BLaER1 treated with 17β-estradiol and CSF1 and Interleukin-3, amounts not matched to agents 10 nM and 100 nM (cell line): Measurements from ENCODE around the gene ODF4.
"Not testable (repeated sequence)": the region's sequence is repeated elsewhere in the genome, so short reads cannot be mapped to it uniquely, and the experiment has no call there.

ENCODE experiments used
- H3K27ac ChIP-seq, 11 experiments: shearing (Covaris generic); formaldehyde crosslinking; 2 replicates each; pipeline ENCODE4 v1.8.1; 2022
- H3K27me3 ChIP-seq, 11 experiments: shearing (Covaris generic); formaldehyde crosslinking; 2 replicates each; pipeline ENCODE4 v1.8.1; 2022
- H3K36me3 ChIP-seq, 11 experiments: shearing (Covaris generic); formaldehyde crosslinking; 2 replicates each; pipeline ENCODE4 v1.8.1; 2022
- H3K4me1 ChIP-seq, 10 experiments: shearing (Covaris generic); formaldehyde crosslinking; 2 replicates each; pipeline ENCODE4 v1.8.1; 2022
- H3K4me2 ChIP-seq, 11 experiments: shearing (Covaris generic); formaldehyde crosslinking; 2 replicates each; pipeline ENCODE4 v1.8.1; 2022
- H3K4me3 ChIP-seq, 10 experiments: shearing (Covaris generic); formaldehyde crosslinking; 2 replicates each; pipeline ENCODE4 v1.8.1; 2022
- H3K9ac ChIP-seq, 11 experiments: shearing (Covaris generic); formaldehyde crosslinking; 2 replicates each; pipeline ENCODE4 v1.8.1; 2022
- H3K9me3 ChIP-seq, 11 experiments: shearing (Covaris generic); formaldehyde crosslinking; replicated peaks in 1 of 11; 2 replicates each; pipeline ENCODE4 v1.8.1; 2022
- H4K20me1 ChIP-seq, 11 experiments: shearing (Covaris generic); formaldehyde crosslinking; 2 replicates each; pipeline ENCODE4 v1.8.1; 2022
- Cebpa-rat ChIP-seq, 11 experiments: shearing (Covaris generic); IDR thresholded peaks; 2 replicates each; pipeline ENCODE4 v1.8.1; 2022

ODF4 gene

DNA sequence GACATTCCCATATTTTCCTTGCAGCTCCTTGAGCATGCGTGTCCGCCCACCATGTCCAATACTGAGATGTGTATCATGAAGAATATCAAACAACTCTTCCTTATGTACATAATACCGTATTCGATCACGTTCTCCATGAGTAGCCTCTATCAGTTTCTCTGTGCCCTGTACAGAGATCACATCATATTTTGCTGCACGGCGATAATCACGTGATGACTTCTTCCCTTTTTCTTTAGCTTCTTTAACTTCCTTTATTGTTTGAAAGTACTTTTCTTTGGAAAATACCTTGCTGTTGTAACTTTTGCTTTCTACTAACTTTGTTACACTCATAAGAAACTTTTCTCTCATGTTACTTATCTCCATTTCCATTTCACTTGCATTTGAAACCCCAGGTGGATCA, 30.3 kb downstream of the ODF4 start:
- H3K36me3 ChIP-seq: peaks cover 16 to 37% (median 27%) of the 10 kb centered on the region in 11 experiments
- TF ChIP-seq Cebpa-rat (IDR thresholded peaks at IDR 0.05): no peak
- peak overlapping the region in 5 of 11 experiments; percentile 7 to 65 (median 54); a peak in 9 of 22 replicates for H3K4me2 ChIP-seq
- H4K20me1 ChIP-seq: no peaks in the 10 kb centered on the region
- no peak overlapping the region for H3K9ac ChIP-seq
- H3K27me3 ChIP-seq: no peaks in the 10 kb centered on the region
- peaks cover 0 to 6% (median 0%) of the 10 kb centered on the region in 11 experiments; a peak in 2 of 22 replicates for H3K9me3 ChIP-seq
- H3K4me3 ChIP-seq: no peak overlapping the region
- H3K4me1 ChIP-seq: peaks cover 0 to 17% (median 4%) of the 10 kb centered on the region in 10 experiments; a peak in 13 of 20 replicates
- H3K27ac ChIP-seq: no peak overlapping the region

DNA sequence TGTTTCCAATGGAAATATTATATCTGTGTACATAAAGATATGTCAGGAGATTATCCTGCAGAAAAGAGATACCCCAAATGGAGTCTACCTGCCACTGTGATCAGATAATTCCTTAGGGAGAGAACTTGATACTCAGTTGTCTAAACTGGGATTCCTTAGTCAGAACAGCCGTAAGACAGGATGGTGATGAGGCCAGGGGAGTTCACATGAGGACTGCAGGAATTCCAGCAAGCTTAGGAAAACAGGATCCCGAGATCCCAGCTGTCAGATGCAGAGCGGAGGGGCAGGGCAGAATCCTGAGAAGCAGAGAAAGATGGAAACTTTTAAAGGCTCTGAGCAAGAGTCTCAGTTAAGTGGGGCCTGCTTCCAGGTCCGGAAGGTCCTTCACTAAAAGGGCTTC, 32.1 kb downstream of the ODF4 start:
- Histone ChIP-seq H3K9ac (no peak overlapping the region), H3K36me3 (peaks cover 16 to 44% (median 29%) of the 10 kb centered on the region in 11 experiments), H3K4me3 (no peak overlapping the region), H3K27me3 (no peaks in the 10 kb centered on the region), H3K4me2 (no peak overlapping the region), H3K4me1 (peaks cover 13 to 30% (median 18%) of the 10 kb centered on the region in 10 experiments), H3K27ac (no peak overlapping the region), H3K9me3 (peaks cover 0 to 6% (median 0%) of the 10 kb centered on the region in 11 experiments; a peak in 2 of 22 replicates), H4K20me1 (peaks cover 0 to 1% (median 1%) of the 10 kb centered on the region in 11 experiments; a peak in 16 of 22 replicates)
- TF ChIP-seq Cebpa-rat (IDR thresholded peaks at IDR 0.05): no peak

DNA sequence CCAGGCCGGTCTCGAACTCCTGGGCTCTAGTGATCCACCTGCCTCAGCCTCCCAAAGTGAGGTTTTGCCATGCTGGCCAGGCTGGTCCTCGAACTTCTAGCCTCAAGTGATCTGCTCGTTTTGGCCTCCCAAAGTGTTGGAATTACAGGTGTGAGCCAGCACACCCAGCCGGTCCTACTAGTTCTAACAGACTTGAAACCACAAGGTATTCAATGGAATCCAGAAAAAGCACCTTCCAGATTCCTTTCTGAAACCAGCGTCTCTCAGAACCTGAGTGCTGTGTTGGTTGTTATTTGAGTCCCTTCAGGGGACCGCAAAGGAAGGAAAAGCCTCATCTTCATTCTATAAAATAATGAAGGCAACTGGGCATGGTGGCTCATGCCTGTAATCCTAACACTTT, 32.8 kb downstream of the ODF4 start:
- Histone ChIP-seq H3K9me3 (peaks cover 0 to 6% (median 0%) of the 10 kb centered on the region in 11 experiments; a peak in 2 of 22 replicates), H3K27ac (no peak overlapping the region), H3K4me1 (peaks cover 19 to 37% (median 24%) of the 10 kb centered on the region in 10 experiments), H3K36me3 (peaks cover 23 to 50% (median 35%) of the 10 kb centered on the region in 11 experiments), H3K27me3 (no peaks in the 10 kb centered on the region), H3K4me3 (no peak overlapping the region), H3K4me2 (no peak overlapping the region), H4K20me1 (peaks cover 1 to 8% (median 7%) of the 10 kb centered on the region in 11 experiments; a peak in 21 of 22 replicates), H3K9ac (no peak overlapping the region)
- no peak for TF ChIP-seq Cebpa-rat (IDR thresholded peaks at IDR 0.05)

DNA sequence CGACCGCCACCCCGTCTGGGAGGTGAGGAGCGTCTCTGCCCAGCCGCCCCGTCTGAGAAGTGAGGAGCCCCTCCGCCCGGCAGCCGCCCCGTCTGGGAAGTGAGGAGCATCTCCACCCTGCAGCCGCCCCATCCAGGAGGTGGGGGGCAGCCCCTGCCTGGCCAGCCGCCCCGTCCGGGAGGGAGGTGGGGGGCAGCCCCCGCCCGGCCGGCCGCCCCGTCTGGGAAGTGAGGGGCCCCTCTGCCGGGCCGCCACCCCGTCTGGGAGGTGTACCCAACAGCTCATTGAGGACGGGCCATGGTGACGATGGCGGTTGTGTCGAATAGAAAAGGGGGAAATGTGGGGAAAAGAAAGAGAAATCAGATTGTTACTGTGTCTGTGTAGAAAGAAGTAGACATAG, 34.2 kb downstream of the ODF4 start:
- H3K4me3 ChIP-seq, H3K27ac ChIP-seq, H3K4me2 ChIP-seq, H3K27me3 ChIP-seq, H3K9me3 ChIP-seq, H3K9ac ChIP-seq: not testable (repeated sequence)
- Histone ChIP-seq H3K36me3 (peaks cover 31 to 55% (median 40%) of the 10 kb centered on the region in 11 experiments), H4K20me1 (peaks cover 16 to 22% (median 22%) of the 10 kb centered on the region in 11 experiments), H3K4me1 (peaks cover 25 to 51% (median 37%) of the 10 kb centered on the region in 10 experiments)

DNA sequence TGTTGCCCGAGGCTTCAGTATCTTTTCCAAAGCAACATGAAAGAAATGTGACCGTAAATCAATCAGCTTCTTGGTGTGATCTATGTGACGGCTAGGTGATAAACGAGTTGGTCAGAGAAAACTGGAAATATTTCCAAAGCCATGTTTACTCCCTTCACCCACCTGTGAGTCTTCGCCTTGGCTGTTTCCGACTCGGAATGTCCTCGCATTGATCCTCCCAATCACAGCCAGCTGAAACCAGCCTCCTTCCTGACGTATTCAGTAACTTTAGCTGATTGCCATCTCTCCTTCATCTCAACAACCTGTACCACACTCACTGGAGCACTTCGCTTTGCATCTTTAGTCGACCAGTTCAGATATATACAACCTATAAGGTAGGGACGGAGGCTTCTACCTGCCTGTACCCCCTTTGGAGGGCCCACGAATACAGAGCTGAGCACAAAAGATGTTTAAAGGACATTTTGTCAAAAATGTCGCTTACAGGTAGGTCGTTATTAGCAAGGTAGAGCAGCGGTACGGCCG, 36.2 kb downstream of the ODF4 start:
- Histone ChIP-seq H3K27ac (peak overlapping the region; percentile 45 to 89 (median 81)), H3K4me2 (peak overlapping the region; percentile 78 to 98 (median 93)), H3K9me3 (peaks cover 0 to 6% (median 0%) of the 10 kb centered on the region in 11 experiments; a peak in 2 of 22 replicates), H3K27me3 (no peaks in the 10 kb centered on the region), H3K9ac (peak overlapping the region; percentile 84 to 98 (median 88)), H3K4me3 (peak overlapping the region; percentile 66 to 79 (median 72)), H4K20me1 (peaks cover 35 to 42% (median 41%) of the 10 kb centered on the region in 11 experiments), H3K36me3 (peaks cover 41 to 60% (median 44%) of the 10 kb centered on the region in 11 experiments), H3K4me1 (peaks cover 45 to 55% (median 51%) of the 10 kb centered on the region in 10 experiments)
- TF ChIP-seq Cebpa-rat (IDR thresholded peaks at IDR 0.05): no peak

DNA sequence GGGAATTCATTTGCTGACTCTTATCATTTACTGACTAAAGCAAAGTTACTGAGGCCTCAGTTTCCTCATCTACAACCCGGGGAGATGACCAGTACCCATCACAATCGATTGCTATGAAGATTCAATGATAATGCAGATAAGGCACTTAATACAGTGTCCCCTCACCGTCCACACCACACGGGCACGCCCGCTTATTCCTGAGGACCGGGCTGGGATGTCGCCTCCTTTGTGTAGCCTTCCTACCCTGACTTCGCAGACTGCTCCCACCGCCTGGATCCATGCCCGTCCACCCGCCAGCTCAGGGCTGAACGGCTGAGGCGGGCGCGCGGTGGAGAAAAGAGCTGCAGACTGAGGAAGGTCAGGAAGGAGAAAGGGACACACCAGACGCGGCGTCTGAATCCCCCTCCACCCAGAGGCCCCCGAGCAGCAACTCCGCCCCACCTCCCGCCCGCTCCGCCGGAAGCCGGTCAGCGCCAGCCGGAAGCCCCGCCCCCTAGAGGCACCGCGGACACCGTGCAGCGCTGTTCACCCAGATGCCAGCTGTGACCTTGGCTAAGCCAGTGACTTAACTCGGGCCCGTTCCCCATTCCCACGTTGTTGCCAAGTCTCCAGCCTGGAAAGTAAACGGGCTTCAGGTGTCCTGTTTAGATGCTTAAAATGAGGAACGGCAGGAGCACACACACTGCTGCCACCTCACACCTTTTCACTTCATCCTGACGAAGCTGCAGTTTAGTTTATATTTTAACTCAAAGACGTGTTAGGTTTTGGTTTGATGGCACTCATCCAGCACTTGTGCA, 36.8 kb downstream of the ODF4 start, which contains the start of gene KRABD2:
Gene KRABD2 (minus strand): TSS at position 434 of the 797 bp plus-strand sequence.
- Histone ChIP-seq H3K4me3 (peak within 1 kb of the TSS; percentile 66 to 79 (median 72)), H3K27me3 (no peaks in the 10 kb centered on the region), H4K20me1 (peaks cover 42 to 48% (median 48%) of the 10 kb centered on the region in 11 experiments), H3K36me3 (peaks cover 48 to 64% (median 51%) of the 10 kb centered on the region in 11 experiments), H3K4me1 (peaks cover 51 to 62% (median 58%) of the 10 kb centered on the region in 10 experiments), H3K9me3 (peaks cover 0 to 6% (median 0%) of the 10 kb centered on the region in 11 experiments; a peak in 2 of 22 replicates), H3K4me2 (peak within 1 kb of the TSS; percentile 78 to 98 (median 93)), H3K27ac (peak within 1 kb of the TSS; percentile 45 to 89 (median 81)), H3K9ac (peak within 1 kb of the TSS; percentile 84 to 98 (median 88))
- no peak for TF ChIP-seq Cebpa-rat (IDR thresholded peaks at IDR 0.05)

DNA sequence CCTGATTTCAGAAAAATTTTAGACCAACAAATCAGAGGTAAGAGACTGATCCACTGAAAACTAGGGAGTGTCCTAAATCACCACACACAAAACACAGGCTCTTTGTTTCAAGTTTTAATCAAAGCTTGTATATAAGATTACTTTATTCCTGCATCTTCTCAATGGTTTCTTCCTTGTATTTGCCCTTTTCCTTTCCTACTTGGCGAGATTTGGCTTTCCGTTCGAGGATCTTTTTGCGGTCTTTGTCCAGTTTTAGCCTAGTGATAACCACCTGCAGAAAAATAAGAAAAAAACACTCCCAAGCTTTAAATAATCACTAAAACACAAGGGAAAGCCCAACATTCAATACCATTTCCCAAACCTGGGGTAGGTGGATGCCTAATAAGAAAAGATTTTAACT, 37.8 kb downstream of the ODF4 start:
- Histone ChIP-seq H3K4me3 (peak overlapping the region in 1 of 10 experiments; percentile 76; a peak in 1 of 20 replicates), H3K27ac (peak overlapping the region in 5 of 11 experiments; percentile 79 to 89 (median 81); a peak in 5 of 22 replicates), H3K27me3 (no peaks in the 10 kb centered on the region), H4K20me1 (peaks cover 48 to 58% (median 55%) of the 10 kb centered on the region in 11 experiments), H3K4me2 (peak overlapping the region; percentile 78 to 98 (median 93); a peak in 18 of 22 replicates), H3K9ac (peak overlapping the region; percentile 18 to 98 (median 88); a peak in 14 of 22 replicates), H3K4me1 (peaks cover 58 to 68% (median 65%) of the 10 kb centered on the region in 10 experiments), H3K36me3 (peaks cover 53 to 69% (median 57%) of the 10 kb centered on the region in 11 experiments), H3K9me3 (peaks cover 0 to 6% (median 0%) of the 10 kb centered on the region in 11 experiments; a peak in 2 of 22 replicates)
- TF ChIP-seq Cebpa-rat (IDR thresholded peaks at IDR 0.05): no peak

DNA sequence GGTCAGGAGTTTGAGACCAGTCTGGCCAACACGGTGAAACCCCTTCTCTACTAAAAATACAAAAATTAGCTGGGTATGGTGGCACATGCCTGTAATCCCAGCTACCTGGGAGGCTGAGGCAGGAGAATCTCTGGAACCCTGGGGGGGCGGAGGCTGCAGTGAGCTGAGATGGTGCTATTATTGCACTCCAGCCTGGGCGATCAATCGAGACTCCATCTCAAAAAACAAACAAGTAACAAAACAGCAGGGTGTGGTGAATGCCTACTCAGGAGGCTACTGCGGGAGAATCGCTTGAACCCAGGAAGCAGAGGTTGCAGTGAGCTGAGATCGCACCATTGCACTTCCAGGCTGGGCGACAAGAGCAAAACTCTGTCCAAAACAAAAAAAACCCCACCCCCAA, 38.5 kb downstream of the ODF4 start:
- Histone ChIP-seq H3K36me3 (peaks cover 53 to 68% (median 58%) of the 10 kb centered on the region in 11 experiments), H3K4me3 (peak overlapping the region in 2 of 10 experiments; percentile 4 to 94; a peak in 1 of 20 replicates), H4K20me1 (peaks cover 48 to 61% (median 55%) of the 10 kb centered on the region in 11 experiments), H3K4me1 (peaks cover 58 to 68% (median 65%) of the 10 kb centered on the region in 10 experiments), H3K4me2 (peak overlapping the region in 10 of 11 experiments; percentile 25 to 97 (median 93); a peak in 8 of 22 replicates), H3K9ac (peak overlapping the region; percentile 18 to 98 (median 88); a peak in 14 of 22 replicates)
- H3K27me3 ChIP-seq, H3K27ac ChIP-seq, H3K9me3 ChIP-seq: not testable (repeated sequence)
